Measurements from ENCODE around the gene DIO3.

The DIO3 gene

DNA sequence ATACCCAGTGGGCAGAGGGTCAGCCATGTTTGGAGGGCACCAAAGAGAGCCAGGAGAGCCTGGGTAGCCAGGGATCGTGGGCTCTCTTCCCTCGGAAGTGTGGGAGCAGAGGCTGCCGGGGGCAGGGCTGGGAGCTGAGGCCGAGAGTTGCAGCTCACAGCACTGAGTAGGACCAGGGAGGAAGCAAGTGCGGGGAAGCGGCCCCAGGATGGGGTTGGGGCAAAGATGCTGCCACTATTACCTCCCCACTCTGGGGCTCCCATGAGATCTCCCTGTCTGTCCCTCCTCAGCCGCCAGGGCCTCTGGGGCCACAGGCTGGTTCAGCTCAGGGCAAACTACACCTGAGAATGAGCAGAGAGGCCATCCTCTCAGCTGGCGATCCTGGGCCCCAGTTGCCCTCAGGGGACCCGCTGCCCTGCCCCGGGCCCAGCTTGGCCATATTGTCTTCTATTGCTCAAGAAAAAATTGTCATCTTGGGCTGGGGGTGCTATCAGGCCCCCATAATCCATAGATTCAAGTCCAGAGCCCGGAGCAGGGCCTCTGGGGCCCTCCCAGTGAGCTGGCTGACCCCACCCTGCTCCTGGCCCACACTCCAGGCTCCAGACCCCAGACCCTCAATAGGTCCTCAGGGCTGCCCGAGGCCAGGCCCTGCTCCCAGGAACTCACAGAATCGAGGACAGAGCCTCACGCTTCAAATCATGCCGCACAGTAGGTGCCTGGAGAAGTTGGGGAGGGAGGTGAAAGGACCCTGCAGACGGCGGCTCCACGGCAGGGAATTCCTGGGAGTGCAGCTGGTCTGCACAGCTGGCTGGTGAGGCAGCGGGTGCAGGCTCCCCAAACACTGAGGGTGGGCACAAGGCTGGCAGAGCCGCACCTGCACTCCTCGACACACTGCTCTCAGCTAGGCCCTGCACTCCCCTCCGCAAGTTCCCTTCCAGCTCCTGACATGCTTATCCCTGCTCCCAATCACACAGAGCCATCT is 20.5 kb upstream of the DIO3 start:
- H3K4me2 ChIP-seq (ENCODE audit: low read length) = no peak overlapping the region

DNA sequence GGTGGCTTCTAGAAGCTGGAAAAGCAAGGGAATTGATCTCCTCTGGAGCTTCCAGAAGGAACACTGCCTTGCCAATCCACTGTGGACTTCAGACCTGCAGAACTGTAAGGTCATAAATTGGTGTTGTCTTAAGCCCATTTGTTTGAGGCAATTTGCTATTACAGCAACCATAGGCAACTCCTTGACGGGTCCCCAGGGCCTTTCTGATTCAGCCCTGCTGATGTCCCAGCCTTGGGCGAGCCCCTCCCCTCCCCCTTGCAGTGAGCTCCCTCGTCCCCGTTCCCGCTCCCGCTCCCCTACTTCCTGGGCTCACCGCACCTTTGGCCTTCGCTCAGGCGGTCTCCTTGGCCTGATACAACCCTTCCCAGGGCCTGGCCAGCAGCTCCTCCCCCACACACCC is 18.9 kb upstream of the DIO3 start:
- Histone ChIP-seq H3K4me2 (ENCODE audit: low read length) (no peak overlapping the region), H3K4me1 (ENCODE audit: control insufficient read depth, low read length) (no peaks in the 10 kb centered on the region), H3F3A (ENCODE audit: control insufficient read depth, insufficient read depth) (no peaks in the 10 kb centered on the region)

More for the DNA sequence above, 20.5 kb upstream of the DIO3 start:
- Histone ChIP-seq H3K79me2 (ENCODE audit: control insufficient read depth, low read length) (no peaks in the 10 kb centered on the region), H3K4me3 (ENCODE audit: low read length) (no peak overlapping the region), H3K27ac (ENCODE audit: low read depth, low read length) (no peak overlapping the region), H3K9me2 (replicated peaks; ENCODE audit: control insufficient read depth, low read length) (no peaks in the 10 kb centered on the region), H3F3A (ENCODE audit: control insufficient read depth, insufficient read depth) (no peaks in the 10 kb centered on the region), H3K36me3 (ENCODE audit: control insufficient read depth, low read length) (no peaks in the 10 kb centered on the region), H3K4me1 (ENCODE audit: control insufficient read depth, low read length) (no peaks in the 10 kb centered on the region), H3K9me3 (ENCODE audit: control insufficient read depth, insufficient read depth, low read length) (no peaks in the 10 kb centered on the region), H4K20me1 (ENCODE audit: control insufficient read depth, insufficient read depth, low read depth, low read length) (no peaks in the 10 kb centered on the region), H3K27me3 (ENCODE audit: control insufficient read depth, low read length) (no peaks in the 10 kb centered on the region)
- no peak for TF ChIP-seq EZH2phosphoT487 (IDR thresholded peaks at IDR 0.05; ENCODE audit: borderline replicate concordance, low read length)
- TF ChIP-seq, protein P1, sequence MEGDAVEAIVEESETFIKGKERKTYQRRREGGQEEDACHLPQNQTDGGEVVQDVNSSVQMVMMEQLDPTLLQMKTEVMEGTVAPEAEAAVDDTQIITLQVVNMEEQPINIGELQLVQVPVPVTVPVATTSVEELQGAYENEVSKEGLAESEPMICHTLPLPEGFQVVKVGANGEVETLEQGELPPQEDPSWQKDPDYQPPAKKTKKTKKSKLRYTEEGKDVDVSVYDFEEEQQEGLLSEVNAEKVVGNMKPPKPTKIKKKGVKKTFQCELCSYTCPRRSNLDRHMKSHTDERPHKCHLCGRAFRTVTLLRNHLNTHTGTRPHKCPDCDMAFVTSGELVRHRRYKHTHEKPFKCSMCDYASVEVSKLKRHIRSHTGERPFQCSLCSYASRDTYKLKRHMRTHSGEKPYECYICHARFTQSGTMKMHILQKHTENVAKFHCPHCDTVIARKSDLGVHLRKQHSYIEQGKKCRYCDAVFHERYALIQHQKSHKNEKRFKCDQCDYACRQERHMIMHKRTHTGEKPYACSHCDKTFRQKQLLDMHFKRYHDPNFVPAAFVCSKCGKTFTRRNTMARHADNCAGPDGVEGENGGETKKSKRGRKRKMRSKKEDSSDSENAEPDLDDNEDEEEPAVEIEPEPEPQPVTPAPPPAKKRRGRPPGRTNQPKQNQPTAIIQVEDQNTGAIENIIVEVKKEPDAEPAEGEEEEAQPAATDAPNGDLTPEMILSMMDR (IDR thresholded peaks at IDR 0.05; ENCODE audit: low read depth, low read length, poor library complexity, severe bottlenecking) = no peak

DNA sequence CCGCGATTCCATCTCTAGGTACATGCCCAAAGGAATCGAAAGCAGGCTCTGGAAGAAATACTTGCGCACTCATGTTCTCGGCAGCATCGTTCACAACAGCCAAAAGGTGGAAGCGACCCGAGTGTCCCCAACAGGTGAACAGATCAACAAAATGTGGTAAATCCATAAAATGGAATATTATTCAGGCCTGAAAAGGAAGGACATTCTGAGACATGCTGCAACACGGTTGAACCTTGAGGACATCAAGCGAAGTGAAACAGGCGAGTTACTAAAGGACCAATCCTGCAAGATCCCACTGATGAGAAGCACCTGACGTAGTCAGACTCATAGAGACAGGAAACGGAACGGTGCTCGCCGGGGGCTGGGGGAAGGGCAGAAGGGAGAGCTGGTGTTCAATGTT is 17.5 kb upstream of the DIO3 start:
- Histone ChIP-seq H3K79me2 (ENCODE audit: control insufficient read depth, low read length) (no peaks in the 10 kb centered on the region), H3K36me3 (ENCODE audit: control insufficient read depth, low read length) (no peaks in the 10 kb centered on the region)

More for the DNA sequence above, 18.9 kb upstream of the DIO3 start:
- TF ChIP-seq, protein P1 (IDR thresholded peaks at IDR 0.05; ENCODE audit: low read depth, low read length, poor library complexity, severe bottlenecking) = no peak
- no peak for TF ChIP-seq EZH2phosphoT487 (IDR thresholded peaks at IDR 0.05; ENCODE audit: borderline replicate concordance, low read length)
- no peaks in the 10 kb centered on the region for H3K27me3 ChIP-seq (ENCODE audit: control insufficient read depth, low read length)
- H3K27ac ChIP-seq (ENCODE audit: low read depth, low read length) = no peak overlapping the region
- no peak overlapping the region for H3K4me3 ChIP-seq (ENCODE audit: low read length)
- no peaks in the 10 kb centered on the region for H3K9me3 ChIP-seq (ENCODE audit: control insufficient read depth, insufficient read depth, low read length)
- no peaks in the 10 kb centered on the region for H3K9me2 ChIP-seq (replicated peaks; ENCODE audit: control insufficient read depth, low read length)
- H3K79me2 ChIP-seq (ENCODE audit: control insufficient read depth, low read length) = no peaks in the 10 kb centered on the region
- H4K20me1 ChIP-seq (ENCODE audit: control insufficient read depth, insufficient read depth, low read depth, low read length) = no peaks in the 10 kb centered on the region
- H3K36me3 ChIP-seq (ENCODE audit: control insufficient read depth, low read length) = no peaks in the 10 kb centered on the region

More for the DNA sequence above, 17.5 kb upstream of the DIO3 start:
- Histone ChIP-seq H3F3A (ENCODE audit: control insufficient read depth, insufficient read depth) (no peaks in the 10 kb centered on the region), H3K27me3 (ENCODE audit: control insufficient read depth, low read length) (no peaks in the 10 kb centered on the region), H3K27ac (ENCODE audit: low read depth, low read length) (no peak overlapping the region), H3K4me1 (ENCODE audit: control insufficient read depth, low read length) (no peaks in the 10 kb centered on the region), H3K4me3 (ENCODE audit: low read length) (no peak overlapping the region), H3K9me3 (ENCODE audit: control insufficient read depth, insufficient read depth, low read length) (no peaks in the 10 kb centered on the region), H4K20me1 (ENCODE audit: control insufficient read depth, insufficient read depth, low read depth, low read length) (no peaks in the 10 kb centered on the region), H3K4me2 (ENCODE audit: low read length) (no peak overlapping the region), H3K9me2 (replicated peaks; ENCODE audit: control insufficient read depth, low read length) (no peaks in the 10 kb centered on the region)
- TF ChIP-seq, protein P1 (IDR thresholded peaks at IDR 0.05; ENCODE audit: low read depth, low read length, poor library complexity, severe bottlenecking) = no peak
- TF ChIP-seq EZH2phosphoT487 (IDR thresholded peaks at IDR 0.05; ENCODE audit: borderline replicate concordance, low read length) = no peak
